GM12878 (cell line): Measurements from ENCODE around the gene PIPOX.

Source experiments
- CTCF ChIP-seq, 3 experiments: IDR thresholded peaks in 2 of 3; conservative IDR thresholded peaks in 1 of 3; 2 replicates each; pipeline ENCODE4 v1.5.1; 2011; ENCODE audit warnings: low read depth in 3 of 3, low read length in 3 of 3, mild to moderate bottlenecking in 3 of 3, control low read depth in 2 of 3, moderate library complexity in 2 of 3, inconsistent platforms in 1 of 3, mixed read lengths in 1 of 3; ENCODE audit not compliant: control insufficient read depth in 2 of 3, insufficient read depth in 1 of 3; ENCODE audit errors: extremely low read depth in 1 of 3
- MYC ChIP-seq: IDR thresholded peaks from 2 replicates; pipeline ENCODE4 v1.6.1; 2011; ENCODE audit warnings: mild to moderate bottlenecking, low read length, moderate library complexity, inconsistent platforms; ENCODE audit not compliant: insufficient read depth, insufficient replicate concordance, insufficient read length, severe bottlenecking
- NR2C2 ChIP-seq: IDR thresholded peaks from 2 replicates; pipeline ENCODE4 v1.6.1; 2011; ENCODE audit warnings: borderline replicate concordance, low read depth; ENCODE audit not compliant: control insufficient read depth, insufficient read length
- NR2F1 ChIP-seq: fragments of 450-650 bp; conservative IDR thresholded peaks from 2 replicates; pipeline ENCODE4 v1.6.1; 2017; ENCODE audit warnings: mild to moderate bottlenecking
- NRF1 ChIP-seq: conservative IDR thresholded peaks from 2 replicates; pipeline ENCODE4 v1.6.1; 2011; ENCODE audit warnings: mild to moderate bottlenecking, low read depth, low read length, improper control_type of control experiment
- POLR2AphosphoS5 ChIP-seq: IDR thresholded peaks from 2 replicates; pipeline ENCODE4 v1.6.1; 2011; ENCODE audit warnings: mild to moderate bottlenecking, low read length, inconsistent platforms
- ZNF274 ChIP-seq: IDR thresholded peaks from one replicate; pipeline ENCODE4 v1.8.0; 2011; ENCODE audit not compliant: insufficient read length, insufficient read depth

GRCh38 chr17:29010129-29010528 lies 32.8 kb upstream of the PIPOX start:
- TF ChIP-seq ZNF274 (no peak), NRF1 (no peak), CTCF (IDR thresholded peaks at IDR 0.05 in 2 of 3, conservative IDR thresholded peaks at IDR 0.05 in 1 of 3; ENCODE audit: control insufficient read depth in 2 of 3, extremely low read depth in 1 of 3, insufficient read depth in 1 of 3, low read depth in 3 of 3, low read length in 3 of 3) (no peak), MYC (no peak), NR2C2 (no peak), POLR2AphosphoS5 (no peak), NR2F1 (no peak)
